Cardiac muscle cell (in vitro differentiated cells and primary cell): ENCODE data around the gene SIX3. TPM values are rescaled to one million over a fixed set of nuclear protein-coding genes. Genes with fewer than 3 reads are reported as not detected.
A peak's percentile ranks its signal among the peaks of the same experiment; 100 is the strongest.

Experiments
- DNase-seq, 2 donors: peaks; one replicate each; pipeline versions ENCODE4 v3.0.0 to v3.0.0-alpha.2; 2010 to 2017; ENCODE audit warnings: low read depth in 1 of 2, low spot score in 1 of 2
- H3K27ac ChIP-seq: fragments of 200-600 bp; sonication (generic); 2 replicates; pipeline ENCODE4 v1.5.1; 2016
- H3K27me3 ChIP-seq: fragments of 200-600 bp; sonication (generic); 2 replicates; pipeline ENCODE4 v1.6.0; 2016; ENCODE audit warnings: control low read depth
- H3K36me3 ChIP-seq: fragments of 200-600 bp; sonication (generic); 2 replicates; pipeline ENCODE4 v1.5.1; 2016; ENCODE audit warnings: control low read depth
- H3K4me1 ChIP-seq: fragments of 200-600 bp; sonication (generic); 2 replicates; pipeline ENCODE4 v1.8.1; 2017; ENCODE audit warnings: low read depth, mild to moderate bottlenecking, mixed run types
- H3K4me3 ChIP-seq: fragments of 200-600 bp; sonication (generic); 2 replicates; pipeline ENCODE4 v1.5.1; 2016; ENCODE audit warnings: mild to moderate bottlenecking
- H3K9me3 ChIP-seq: fragments of 200-600 bp; sonication (generic); 2 replicates; pipeline ENCODE4 v1.5.1; 2017; ENCODE audit warnings: low read depth, mild to moderate bottlenecking, control low read depth
- CTCF ChIP-seq: IDR thresholded peaks from 2 replicates; pipeline ENCODE4 v1.5.1; 2012; ENCODE audit warnings: low read depth, mild to moderate bottlenecking, low read length
- polyA plus RNA-seq: library from polyadenylated mRNA; unstranded; fragments of >200 nt; fragmentation: Nextera tagmentation; extraction: Ambion mirVana; gene quantifications from 2 replicates; pipeline ENCODE4 v1.2.1, GENCODE V29; 2016
- total RNA-seq: library from RNA; depleted of rRNA; stranded (reverse); fragments of >200 nt; gene quantifications from 2 replicates; pipeline ENCODE4 v1.2.3, GENCODE V29; 2016

The SIX3 gene
- total and polyA plus RNA-seq, 2 experiments from 2014 or later: not detected

- Histone ChIP-seq H3K4me1 (peaks cover 3% of the 10 kb centered on the region), H3K9me3 (no peaks in the 10 kb centered on the region), H3K4me3 (peak overlapping the region; percentile 1), H3K36me3 (no peaks in the 10 kb centered on the region), H3K27ac (no peak overlapping the region), H3K27me3 (peaks cover 100% of the 10 kb centered on the region)
- no peak for DNase-seq
- no peak for TF ChIP-seq CTCF
Observed at GRCh38 chr2:44942304-44943030, 965 bp downstream of the SIX3 start.

GRCh38 chr2:44943031-44943692, 1.7 kb downstream of the SIX3 start:
- DNase-seq: no peak
- no peak for TF ChIP-seq CTCF
- peaks cover 3% of the 10 kb centered on the region for H3K4me1 ChIP-seq
- no peak overlapping the region for H3K4me3 ChIP-seq
- H3K27ac ChIP-seq: no peak overlapping the region
- peaks cover 100% of the 10 kb centered on the region for H3K27me3 ChIP-seq
- H3K9me3 ChIP-seq: no peaks in the 10 kb centered on the region
- no peaks in the 10 kb centered on the region for H3K36me3 ChIP-seq

- Histone ChIP-seq H3K27ac (no peak overlapping the region), H3K4me1 (peaks cover 3% of the 10 kb centered on the region), H3K27me3 (peaks cover 100% of the 10 kb centered on the region), H3K36me3 (no peaks in the 10 kb centered on the region), H3K9me3 (no peaks in the 10 kb centered on the region), H3K4me3 (no peak overlapping the region)
- no peak for DNase-seq
- TF ChIP-seq CTCF: no peak
Observed at GRCh38 chr2:44943693-44944101, 2.2 kb downstream of the SIX3 start.

- Histone ChIP-seq H3K27me3 (peaks cover 100% of the 10 kb centered on the region), H3K36me3 (no peaks in the 10 kb centered on the region), H3K9me3 (no peaks in the 10 kb centered on the region), H3K4me1 (peaks cover 3% of the 10 kb centered on the region), H3K4me3 (no peak overlapping the region), H3K27ac (no peak overlapping the region)
- no peak for TF ChIP-seq CTCF
- no peak for DNase-seq
Observed at GRCh38 chr2:44944102-44944951, 2.8 kb downstream of the SIX3 start.

GRCh38 chr2:44944952-44945612, 3.6 kb downstream of the SIX3 start:
- DNase-seq: no peak
- Histone ChIP-seq H3K9me3 (no peaks in the 10 kb centered on the region), H3K4me1 (peaks cover 6% of the 10 kb centered on the region), H3K36me3 (no peaks in the 10 kb centered on the region), H3K27me3 (peaks cover 100% of the 10 kb centered on the region), H3K27ac (no peak overlapping the region), H3K4me3 (no peak overlapping the region)
- no peak for TF ChIP-seq CTCF
